Measurements from ENCODE around the gene GOLGA6A. TPM values are rescaled to one million over a fixed set of nuclear protein-coding genes. Genes with fewer than 3 reads are reported as not detected.
"Not testable (repeated sequence)": the region's sequence is repeated elsewhere in the genome, so short reads cannot be mapped to it uniquely, and the experiment has no call there.

GOLGA6A gene
- total and polyA plus RNA-seq, 8 donors = not detected

- FAIRE-seq (no peak), DNase-seq (no peak), ATAC-seq (no peak)
- no peaks in the 10 kb centered on the region for H3K36me3 ChIP-seq
- 70 to 74% methylated on average over 5 of the region's 5 CpGs for WGBS, 2 donors
- H3K4me1 ChIP-seq = no peaks in the 10 kb centered on the region
- H3K27ac ChIP-seq = no peak overlapping the region
- H3K4me3 ChIP-seq = no peak overlapping the region
- H3K27me3 ChIP-seq = no peaks in the 10 kb centered on the region
- H3K9me3 ChIP-seq = no peaks in the 10 kb centered on the region
- no peak for TF ChIP-seq CTCF (IDR thresholded peaks at IDR 0.05)
- intact Hi-C loops (cut with DNase I) = no loop called here
Observed at GRCh38 chr15:74108111-74108510, 25.8 kb upstream of the GOLGA6A start.

- ATAC-seq (peak; percentile 97 to 99 (median 98)), FAIRE-seq (peak; percentile 84), DNase-seq (peak; percentile 85 to 96 (median 92))
- H3K36me3 ChIP-seq; H3K27ac ChIP-seq; intact Hi-C loops (cut with DNase I); H3K4me1 ChIP-seq; H3K9me3 ChIP-seq; H3K27me3 ChIP-seq: not testable (repeated sequence)
- peak overlapping the region; percentile 26 to 54 (median 29) for H3K4me3 ChIP-seq
- WGBS, 2 donors = 3 to 4% methylated on average over 29 to 35 of the region's 45 CpGs
Observed at GRCh38 chr15:74099963-74100733, 17.8 kb upstream of the GOLGA6A start.

GRCh38 chr15:74096753-74097474 is 14.6 kb upstream of the GOLGA6A start:
- ATAC-seq; H3K27ac ChIP-seq; H3K4me1 ChIP-seq; H3K27me3 ChIP-seq; H3K9me3 ChIP-seq; H3K4me3 ChIP-seq; DNase-seq; FAIRE-seq; H3K36me3 ChIP-seq; intact Hi-C loops (cut with DNase I): not testable (repeated sequence)
- WGBS, 2 donors = no CpG with 5 or more reads among the region's 27 CpGs

GRCh38 chr15:74095610-74096009 is 13.3 kb upstream of the GOLGA6A start:
- H3K4me3 ChIP-seq; H3K4me1 ChIP-seq; H3K9me3 ChIP-seq; intact Hi-C loops (cut with DNase I); FAIRE-seq; H3K27ac ChIP-seq; H3K27me3 ChIP-seq; DNase-seq; H3K36me3 ChIP-seq; ATAC-seq: not testable (repeated sequence)
- 59 to 67% methylated on average over 5 to 8 of the region's 10 CpGs for WGBS, 2 donors

GRCh38 chr15:74094567-74094966 is 12.2 kb upstream of the GOLGA6A start:
- H3K36me3 ChIP-seq; FAIRE-seq; ATAC-seq; H3K9me3 ChIP-seq; H3K27me3 ChIP-seq; intact Hi-C loops (cut with DNase I); H3K27ac ChIP-seq; H3K4me3 ChIP-seq; H3K4me1 ChIP-seq; DNase-seq: not testable (repeated sequence)
- WGBS, 2 donors = no CpG with 5 or more reads among the region's 2 CpGs

- WGBS, 2 donors = 65 to 71% methylated on average over 9 of the region's 9 CpGs
- DNase-seq; FAIRE-seq; intact Hi-C loops (cut with DNase I); H3K4me1 ChIP-seq; H3K27ac ChIP-seq; H3K9me3 ChIP-seq; H3K36me3 ChIP-seq; ATAC-seq; H3K4me3 ChIP-seq; H3K27me3 ChIP-seq: not testable (repeated sequence)
Observed at GRCh38 chr15:74075781-74076180, 6.6 kb downstream of the GOLGA6A start.

GRCh38 chr15:74072614-74073337 is 9.6 kb downstream of the GOLGA6A start:
- DNase-seq = peak; percentile 37 to 88 (median 76)
- intact Hi-C loops (cut with DNase I); H3K4me3 ChIP-seq; FAIRE-seq; H3K9me3 ChIP-seq; H3K27me3 ChIP-seq; H3K27ac ChIP-seq; ATAC-seq; H3K36me3 ChIP-seq; H3K4me1 ChIP-seq: not testable (repeated sequence)
- WGBS, 2 donors = 25 to 36% methylated on average over 9 of the region's 16 CpGs
- TF ChIP-seq CTCF (IDR thresholded peaks at IDR 0.05) = peak in 3 of 4 donors; percentile 12 to 31 (median 24)

GRCh38 chr15:74072132-74072531 is 10.2 kb downstream of the GOLGA6A start:
- H3K36me3 ChIP-seq; FAIRE-seq; ATAC-seq; H3K4me1 ChIP-seq; H3K4me3 ChIP-seq; H3K27me3 ChIP-seq; H3K27ac ChIP-seq; H3K9me3 ChIP-seq; intact Hi-C loops (cut with DNase I); DNase-seq: not testable (repeated sequence)
- 80 to 83% methylated on average over 1 of the region's 9 CpGs for WGBS, 2 donors

- H3K4me3 ChIP-seq; FAIRE-seq; H3K27me3 ChIP-seq; intact Hi-C loops (cut with DNase I); H3K4me1 ChIP-seq; H3K27ac ChIP-seq; H3K36me3 ChIP-seq; DNase-seq; H3K9me3 ChIP-seq; ATAC-seq: not testable (repeated sequence)
- 76 to 87% methylated on average over 4 of the region's 6 CpGs for WGBS, 2 donors
Observed at GRCh38 chr15:74071645-74072044, 10.7 kb downstream of the GOLGA6A start.
